HepG2 (cell line): ENCODE results near the gene RTEL1. TPM values are rescaled to one million over a fixed set of nuclear protein-coding genes. Genes with fewer than 3 reads are reported as not detected.

Experiments
- ATAC-seq: fragments of 200-7000 bp; cut with Tn5 transposase; 3 replicates; pipeline ENCODE4 v1.9.1; 2020; ENCODE audit warnings: mild to moderate bottlenecking, moderate library complexity
- BruUV-seq: library from RNA; stranded (reverse); fragments of 400-500 nt; replicated peaks from 2 replicates; lab custom pipeline; 2021; lab: Mats Ljungman, UMichigan
- CTCF ChIA-PET: fragments of 300-600 bp; formaldehyde crosslinking; extraction: SDS; loops from one replicate; lab custom pipeline; 2021; ENCODE audit warnings: low total read pairs, inconsistent platforms, low intra/inter-chr PET ratio; lab: Yijun Ruan, JAX
- POLR2A ChIA-PET: fragments of 350-600 bp; sonication (Branson Sonifier 250); formaldehyde crosslinking; loops from one replicate; lab custom pipeline; 2020; ENCODE audit warnings: antibody characterized with exemption, inconsistent platforms; lab: Yijun Ruan, JAX
- DNase-seq: peaks from one replicate; pipeline ENCODE4 v3.0.0-alpha.2; 2015; ENCODE audit warnings: low spot score
- FAIRE-seq: peaks from 3 replicates; lab custom pipeline; 2011; peaks lifted over from hg19 to GRCh38; lab: Jason Lieb, UNC
- H2AFZ ChIP-seq: one replicate; pipeline ENCODE4 v1.6.1; 2011; ENCODE audit warnings: low read length, inconsistent platforms
- H3K27ac ChIP-seq: fragments of 300-600 bp; 3 replicates; pipeline ENCODE4 v1.8.0; 2011; ENCODE audit warnings: mixed run types, mild to moderate bottlenecking, mixed read lengths, low read length, inconsistent platforms; ENCODE audit not compliant: insufficient read depth; ENCODE audit errors: extremely low read length
- H3K27me3 ChIP-seq, 2 experiments: fragments of 200-600 bp in 1 of 2; 2 replicates in 1 of 2; 3 replicates in 1 of 2; pipeline versions ENCODE4 v1.6.0 to v1.8.0; 2011; ENCODE audit warnings: low read length in 2 of 2, mild to moderate bottlenecking in 2 of 2, moderate library complexity in 2 of 2, inconsistent platforms in 1 of 2; ENCODE audit not compliant: insufficient read depth in 2 of 2, control insufficient read depth in 1 of 2
- H3K36me3 ChIP-seq, 2 experiments: fragments of 200-600 bp in 1 of 2; replicated peaks in 1 of 2; 2 replicates in 1 of 2; 3 replicates in 1 of 2; pipeline versions ENCODE4 v1.5.1 to v1.8.0; 2011; ENCODE audit warnings: low read length in 2 of 2, inconsistent platforms in 1 of 2; ENCODE audit not compliant: insufficient read depth in 2 of 2, control insufficient read depth in 1 of 2
- H3K4me1 ChIP-seq: 2 replicates; pipeline ENCODE4 v1.5.1; 2012; ENCODE audit warnings: low read length, inconsistent platforms; ENCODE audit not compliant: insufficient read depth
- H3K4me2 ChIP-seq: 2 replicates; pipeline ENCODE4 v1.6.0; 2011; ENCODE audit warnings: low read depth, low read length, inconsistent platforms
- H3K4me3 ChIP-seq, 3 experiments: fragments of 200-600 bp in 1 of 3; sonication (generic), shearing (Covaris generic) in 1 of 3; replicated peaks in 1 of 3; 2 replicates each; pipeline ENCODE4 v1.5.1; 2011 to 2016; ENCODE audit warnings: low read length in 3 of 3, inconsistent platforms in 2 of 3, low read depth in 2 of 3, mild to moderate bottlenecking in 2 of 3, control low read depth in 1 of 3, mixed read lengths in 1 of 3; ENCODE audit not compliant: insufficient read depth in 1 of 3
- H3K79me2 ChIP-seq: one replicate; pipeline ENCODE4 v1.6.1; 2011; ENCODE audit warnings: low read length, inconsistent platforms; ENCODE audit not compliant: insufficient read depth
- H3K9ac ChIP-seq: 2 replicates; pipeline ENCODE4 v1.6.0; 2011; ENCODE audit warnings: mild to moderate bottlenecking, low read depth, low read length, inconsistent platforms; ENCODE audit not compliant: insufficient read depth
- H3K9me3 ChIP-seq: 2 replicates; pipeline ENCODE4 v1.5.1; 2012; ENCODE audit warnings: mild to moderate bottlenecking, low read length
- H4K20me1 ChIP-seq: 2 replicates; pipeline ENCODE4 v1.6.0; 2011; ENCODE audit warnings: inconsistent platforms, mild to moderate bottlenecking, low read length, moderate library complexity; ENCODE audit not compliant: insufficient read depth
- ARNTL ChIP-seq: sonication (generic); formaldehyde crosslinking; IDR thresholded peaks from 2 replicates; pipeline ENCODE4 v1.4.0; 2020; ENCODE audit warnings: mild to moderate bottlenecking, missing genetic modification reagents
- ERF ChIP-seq: IDR thresholded peaks from 2 replicates; pipeline ENCODE4 v1.6.1; 2018; ENCODE audit warnings: missing biosample characterization, missing genetic modification reagents
- ETS1 ChIP-seq: sonication (generic); formaldehyde crosslinking; IDR thresholded peaks from 2 replicates; pipeline ENCODE4 v1.4.0; 2020; ENCODE audit warnings: missing genetic modification reagents
- HMG20B ChIP-seq: conservative IDR thresholded peaks from 2 replicates; pipeline ENCODE4 v1.6.1; 2016; ENCODE audit warnings: missing genetic modification reagents, missing compliant biosample characterization
- KDM6A ChIP-seq: IDR thresholded peaks from 2 replicates; pipeline ENCODE4 v1.6.1; 2016; ENCODE audit warnings: low read depth
- NCOA2 ChIP-seq: sonication (generic); formaldehyde crosslinking; IDR thresholded peaks from 2 replicates; pipeline ENCODE4 v1.8.0; 2022; ENCODE audit warnings: inconsistent platforms
- PPARG ChIP-seq: conservative IDR thresholded peaks from 2 replicates; pipeline ENCODE4 v1.6.1; 2016; ENCODE audit warnings: missing biosample characterization, missing genetic modification reagents
- RAD21 ChIP-seq: fragments of 450-650 bp; formaldehyde crosslinking; IDR thresholded peaks from 2 replicates; pipeline ENCODE4 v1.5.0; 2020; ENCODE audit warnings: mild to moderate bottlenecking
- TBL1XR1 ChIP-seq: fragments of 150-350 bp; IDR thresholded peaks from 2 replicates; pipeline ENCODE4 v1.6.1; 2014; ENCODE audit warnings: borderline replicate concordance, low read length; ENCODE audit not compliant: partially characterized antibody
- TBP ChIP-seq: sonication (generic); formaldehyde crosslinking; IDR thresholded peaks from 2 replicates; pipeline ENCODE4 v1.5.0; 2020; ENCODE audit warnings: missing genetic modification reagents
- ZBTB7A ChIP-seq: sonication (generic); formaldehyde crosslinking; IDR thresholded peaks from 2 replicates; pipeline ENCODE4 v1.8.0; 2022; ENCODE audit warnings: mild to moderate bottlenecking, missing genetic modification reagents
- ZFAT ChIP-seq: sonication (generic); formaldehyde crosslinking; conservative IDR thresholded peaks from 2 replicates; pipeline ENCODE4 v1.8.1; 2023; ENCODE audit warnings: missing genetic modification reagents, inconsistent platforms
- ZNF18 ChIP-seq: sonication (generic); formaldehyde crosslinking; IDR thresholded peaks from 2 replicates; pipeline ENCODE4 v1.8.0; 2022; ENCODE audit warnings: mild to moderate bottlenecking, missing genetic modification reagents; ENCODE audit not compliant: insufficient replicate concordance
- ZNF234 ChIP-seq: sonication (generic); formaldehyde crosslinking; conservative IDR thresholded peaks from 2 replicates; pipeline ENCODE4 v1.5.1; 2020; ENCODE audit warnings: mild to moderate bottlenecking, missing genetic modification reagents
- ZNF33B ChIP-seq: sonication (generic); formaldehyde crosslinking; IDR thresholded peaks from 2 replicates; pipeline ENCODE4 v1.5.1; 2020; ENCODE audit warnings: mild to moderate bottlenecking, missing genetic modification reagents
- ZNF431 ChIP-seq: sonication (generic); formaldehyde crosslinking; IDR thresholded peaks from 2 replicates; pipeline ENCODE4 v1.9.0; 2022; ENCODE audit warnings: missing genetic modification reagents, low read depth, mild to moderate bottlenecking, borderline replicate concordance
- WGBS: methylation state at CpG from one replicate; pipeline ENCODE4 v1.1.6; 2017; ENCODE audit warnings: low lambda C conversion rate; 5-methylcytosine and 5-hydroxymethylcytosine counted together
- in situ Hi-C: cut with HindIII; loops from 2 replicates; pipeline ENCODE4 v1.10.0; 2017; ENCODE audit warnings: low pct_unique_long_range_greater_than_20kb; ENCODE audit not compliant: extremely low pct_ligation_motif_present
- intact Hi-C: fragments of 100-400 bp; cut with micrococcal nuclease; formaldehyde crosslinking; loops from one replicate; pipeline ENCODE4 v1.10.0; 2022; ENCODE audit not compliant: unreplicated experiment
- polyA plus RNA-seq, 8 experiments: library from polyadenylated mRNA; depleted of rRNA in 3 of 8; stranded (reverse) in 7 of 8; unstranded in 1 of 8; fragments of >200 nt; fragmentation: Illumina TruSeq in 4 of 8; extraction: Trizol in 4 of 8; gene quantifications; 2 replicates each; pipeline versions ENCODE4 v1.2.1 to v1.2.3, GENCODE V29; 2011 to 2016; ENCODE audit warnings: low read depth in 4 of 8, missing spikeins in 1 of 8, mixed read lengths in 1 of 8; ENCODE audit not compliant: insufficient read depth in 1 of 8
- total RNA-seq, 5 experiments: library from RNA; depleted of rRNA; stranded (reverse); fragments of >200 nt; fragmentation: Illumina TruSeq; extraction: Trizol; gene quantifications; 2 replicates each; pipeline ENCODE4 v1.2.3, GENCODE V29; 2016; ENCODE audit warnings: low read depth in 1 of 5
- TF ChIP-seq, protein P1 (sequence below): sonication (generic); formaldehyde crosslinking; IDR thresholded peaks from 2 replicates; pipeline ENCODE4; 2020; ENCODE audit warnings: missing genetic modification reagents, mild to moderate bottlenecking, borderline replicate concordance

RTEL1 gene
- total and polyA plus RNA-seq, 2 of the 13 experiments (the other 11 are each of a cell fraction or from before 2014, with no cell fraction given), result 21.8 to 36.4 TPM

- Histone ChIP-seq H4K20me1 (no peaks in the 10 kb centered on the region), H3K9me3 (no peaks in the 10 kb centered on the region), H2AFZ (no peak within 1 kb of the TSS), H3K4me2 (peak within 1 kb of the TSS; percentile 95), H3K4me3 (peak within 1 kb of the TSS; percentile 74 to 93 (median 85)), H3K36me3 (peaks cover 29 to 35% of the 10 kb centered on the region in 2 experiments), H3K4me1 (peaks cover 64% of the 10 kb centered on the region), H3K9ac (peak within 1 kb of the TSS; percentile 87), H3K79me2 (peaks cover 23% of the 10 kb centered on the region), H3K27ac (peak within 1 kb of the TSS; percentile 93), H3K27me3 (no peaks in the 10 kb centered on the region)
- intact Hi-C loops (loop anchor here (1.0 to 10.0 kb wide), 5 partner anchors 12 to 202 kb away; partner anchors contain the start of genes ABHD16B, ARFRP1, PTK6 and TPD52L2), in situ Hi-C loops (loop anchor here (5.0 kb wide), 1 partner anchor 32 kb away; the partner anchor contains the start of genes ARFRP1 and ZGPAT)
- ATAC-seq, result peak; percentile 15
- BruUV-seq, result no TSS peak
- no peak for FAIRE-seq
- 1% methylated on average over 35 of the region's 136 CpGs for WGBS
- CTCF ChIA-PET, result no interaction called here
- POLR2A ChIA-PET, result interaction anchor here (0.7 to 7.3 kb wide), 24 partner anchors 10 to 1672 kb away, joined by 3 to 190 read pairs (median 5); partner anchors contain the start of genes ARFRP1, C20orf204, GMEB2 and PRPF6
- peak; percentile 94 for DNase-seq
- peak; percentile 86 for TF ChIP-seq PPARG (CRISPR knock-in tag)
- TF ChIP-seq NCOA2 (CRISPR knock-in tag), result peak; percentile 86
- TF ChIP-seq ZFAT (CRISPR knock-in tag), result peak; percentile 58; the same call in 1 of the 2 replicates
- peak; percentile 68; the same call in 1 of the 2 replicates for TF ChIP-seq KDM6A (CRISPR knock-in tag)
- peak; percentile 63; the same call in 1 of the 2 replicates for TF ChIP-seq ZNF431 (CRISPR knock-in tag)
- peak; percentile 76 for TF ChIP-seq RAD21
- TF ChIP-seq, protein P1, sequence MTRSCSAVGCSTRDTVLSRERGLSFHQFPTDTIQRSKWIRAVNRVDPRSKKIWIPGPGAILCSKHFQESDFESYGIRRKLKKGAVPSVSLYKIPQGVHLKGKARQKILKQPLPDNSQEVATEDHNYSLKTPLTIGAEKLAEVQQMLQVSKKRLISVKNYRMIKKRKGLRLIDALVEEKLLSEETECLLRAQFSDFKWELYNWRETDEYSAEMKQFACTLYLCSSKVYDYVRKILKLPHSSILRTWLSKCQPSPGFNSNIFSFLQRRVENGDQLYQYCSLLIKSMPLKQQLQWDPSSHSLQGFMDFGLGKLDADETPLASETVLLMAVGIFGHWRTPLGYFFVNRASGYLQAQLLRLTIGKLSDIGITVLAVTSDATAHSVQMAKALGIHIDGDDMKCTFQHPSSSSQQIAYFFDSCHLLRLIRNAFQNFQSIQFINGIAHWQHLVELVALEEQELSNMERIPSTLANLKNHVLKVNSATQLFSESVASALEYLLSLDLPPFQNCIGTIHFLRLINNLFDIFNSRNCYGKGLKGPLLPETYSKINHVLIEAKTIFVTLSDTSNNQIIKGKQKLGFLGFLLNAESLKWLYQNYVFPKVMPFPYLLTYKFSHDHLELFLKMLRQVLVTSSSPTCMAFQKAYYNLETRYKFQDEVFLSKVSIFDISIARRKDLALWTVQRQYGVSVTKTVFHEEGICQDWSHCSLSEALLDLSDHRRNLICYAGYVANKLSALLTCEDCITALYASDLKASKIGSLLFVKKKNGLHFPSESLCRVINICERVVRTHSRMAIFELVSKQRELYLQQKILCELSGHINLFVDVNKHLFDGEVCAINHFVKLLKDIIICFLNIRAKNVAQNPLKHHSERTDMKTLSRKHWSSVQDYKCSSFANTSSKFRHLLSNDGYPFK (CRISPR knock-in tag), result no peak
- TF ChIP-seq TBL1XR1, result peak; percentile 81
- TF ChIP-seq ZNF33B (CRISPR knock-in tag), result peak; percentile 93; the same call in 1 of the 2 replicates
- no peak for TF ChIP-seq ZNF18 (CRISPR knock-in tag)
- peak; percentile 99 for TF ChIP-seq ZBTB7A (CRISPR knock-in tag)
- peak; percentile 96 for TF ChIP-seq ARNTL (CRISPR knock-in tag)
- TF ChIP-seq ETS1 (CRISPR knock-in tag), result peak; percentile 72
- peak; percentile 90 for TF ChIP-seq ERF
- TF ChIP-seq TBP (CRISPR knock-in tag), result peak; percentile 88; the same call in 1 of the 2 replicates
- TF ChIP-seq ZNF234 (CRISPR knock-in tag), result 0 out of 2 replicates have a peak, but pooled peaks have one; percentile 94
- 0 out of 2 replicates have a peak, but pooled peaks have one; percentile 65 for TF ChIP-seq HMG20B (CRISPR knock-in tag)
Observed at GRCh38 chr20:63739130-63740069, 81.3 kb downstream of the RTEL1 start, which contains the start of gene SLC2A4RG. TSS of gene SLC2A4RG (plus strand) at chr20:63739776. CDS start at chr20:63739913, 137 bp downstream.
